ENCODE measurements around the gene SFXN5.
A peak's percentile ranks its signal among the peaks of the same experiment; 100 is the strongest.
"Not testable (repeated sequence)": the region's sequence is repeated elsewhere in the genome, so short reads cannot be mapped to it uniquely, and the experiment has no call there.

The SFXN5 gene, protein sequence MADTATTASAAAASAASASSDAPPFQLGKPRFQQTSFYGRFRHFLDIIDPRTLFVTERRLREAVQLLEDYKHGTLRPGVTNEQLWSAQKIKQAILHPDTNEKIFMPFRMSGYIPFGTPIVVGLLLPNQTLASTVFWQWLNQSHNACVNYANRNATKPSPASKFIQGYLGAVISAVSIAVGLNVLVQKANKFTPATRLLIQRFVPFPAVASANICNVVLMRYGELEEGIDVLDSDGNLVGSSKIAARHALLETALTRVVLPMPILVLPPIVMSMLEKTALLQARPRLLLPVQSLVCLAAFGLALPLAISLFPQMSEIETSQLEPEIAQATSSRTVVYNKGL

DNA sequence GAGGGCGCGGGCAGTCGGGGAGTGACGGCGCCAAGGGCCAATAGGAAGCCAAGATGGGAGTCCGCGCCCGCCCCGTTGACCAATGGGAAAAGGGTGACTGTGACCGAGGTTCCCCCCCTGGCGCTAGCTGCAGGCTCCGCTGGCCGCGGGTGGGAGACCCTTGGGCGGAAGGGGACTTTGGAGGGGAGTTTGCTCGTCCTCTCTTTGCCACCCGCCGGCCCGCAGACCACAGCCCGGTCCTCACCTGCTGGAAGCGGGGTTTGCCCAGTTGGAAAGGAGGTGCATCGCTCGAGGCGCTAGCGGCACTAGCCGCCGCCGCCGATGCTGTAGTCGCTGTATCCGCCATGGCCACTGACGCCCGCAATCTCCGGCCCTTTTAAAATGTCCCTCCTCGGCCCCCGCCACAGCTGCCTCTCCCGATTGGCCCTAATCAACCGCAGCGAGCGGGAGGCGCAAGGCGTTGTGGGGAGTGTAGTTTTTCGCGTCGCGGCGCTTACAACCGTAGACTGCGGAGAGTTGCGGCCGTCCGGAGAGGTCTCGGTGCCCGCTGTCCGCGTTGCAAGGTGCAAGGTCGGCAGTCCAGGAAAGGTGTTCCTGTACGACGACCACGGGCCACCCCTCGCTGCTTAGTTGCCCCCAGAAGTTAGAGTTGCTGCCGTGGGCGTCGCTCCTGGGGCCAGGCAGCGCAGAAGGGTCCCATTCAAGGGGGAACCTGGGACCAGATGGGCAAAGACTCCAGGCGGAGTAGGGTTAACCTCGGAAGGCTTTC lies at the start of gene SFXN5:
Gene SFXN5 (minus strand): TSS at position 353 of the 769 bp plus-strand sequence. CDS start 7 bp downstream, at position 346.
- DNase-seq, result peak; percentile 92

DNA sequence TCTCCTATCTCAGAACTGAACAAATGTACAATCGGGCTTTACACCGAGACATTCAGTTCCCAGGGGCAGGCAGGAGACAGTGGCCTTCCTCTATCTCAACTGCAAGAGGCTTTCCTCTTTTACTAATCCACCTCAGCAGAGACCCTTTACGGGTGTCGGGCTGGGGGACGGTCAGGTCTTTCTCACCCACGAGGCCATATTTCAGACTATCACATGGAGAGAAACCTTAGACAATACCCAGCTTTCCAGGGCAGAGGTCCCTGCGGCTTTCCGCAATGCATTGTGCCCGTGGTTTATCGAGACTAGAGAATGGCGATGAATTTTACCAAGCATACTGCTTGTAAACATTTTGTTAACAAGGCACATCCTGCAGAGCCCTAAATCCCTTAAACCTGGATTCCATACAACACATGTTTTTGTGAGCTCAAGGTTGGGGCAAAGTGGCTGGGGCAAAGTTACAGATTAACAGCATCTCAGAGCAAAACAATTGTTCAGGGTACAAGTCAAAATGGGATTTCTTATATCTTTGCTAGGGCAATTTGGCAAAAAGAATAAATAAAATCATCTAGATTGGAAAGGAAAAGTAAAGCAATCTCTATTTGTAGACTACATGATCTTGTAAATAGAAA lies 48.2 kb upstream of the SFXN5 start:
- not testable (repeated sequence) for DNase-seq

DNA sequence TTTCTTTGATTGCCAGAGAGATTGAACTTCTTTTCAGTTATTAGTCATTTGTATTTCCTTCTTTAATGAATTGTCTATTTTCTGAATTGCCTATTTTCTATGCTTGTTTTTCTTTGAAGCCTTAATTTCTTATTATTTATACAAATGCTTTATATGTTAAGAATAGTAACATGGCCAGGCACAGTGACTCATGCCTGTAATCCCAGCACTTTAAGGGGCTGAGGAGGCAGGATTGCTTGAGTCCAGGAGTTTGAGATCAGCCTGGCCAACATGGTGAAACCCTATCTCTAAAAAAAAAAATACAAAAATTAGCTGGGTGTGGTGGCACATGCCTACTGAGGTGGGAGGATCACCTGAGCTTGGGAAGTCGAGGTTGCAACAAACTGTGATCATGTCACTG lies 45.9 kb upstream of the SFXN5 start:
- no peak for DNase-seq

DNA sequence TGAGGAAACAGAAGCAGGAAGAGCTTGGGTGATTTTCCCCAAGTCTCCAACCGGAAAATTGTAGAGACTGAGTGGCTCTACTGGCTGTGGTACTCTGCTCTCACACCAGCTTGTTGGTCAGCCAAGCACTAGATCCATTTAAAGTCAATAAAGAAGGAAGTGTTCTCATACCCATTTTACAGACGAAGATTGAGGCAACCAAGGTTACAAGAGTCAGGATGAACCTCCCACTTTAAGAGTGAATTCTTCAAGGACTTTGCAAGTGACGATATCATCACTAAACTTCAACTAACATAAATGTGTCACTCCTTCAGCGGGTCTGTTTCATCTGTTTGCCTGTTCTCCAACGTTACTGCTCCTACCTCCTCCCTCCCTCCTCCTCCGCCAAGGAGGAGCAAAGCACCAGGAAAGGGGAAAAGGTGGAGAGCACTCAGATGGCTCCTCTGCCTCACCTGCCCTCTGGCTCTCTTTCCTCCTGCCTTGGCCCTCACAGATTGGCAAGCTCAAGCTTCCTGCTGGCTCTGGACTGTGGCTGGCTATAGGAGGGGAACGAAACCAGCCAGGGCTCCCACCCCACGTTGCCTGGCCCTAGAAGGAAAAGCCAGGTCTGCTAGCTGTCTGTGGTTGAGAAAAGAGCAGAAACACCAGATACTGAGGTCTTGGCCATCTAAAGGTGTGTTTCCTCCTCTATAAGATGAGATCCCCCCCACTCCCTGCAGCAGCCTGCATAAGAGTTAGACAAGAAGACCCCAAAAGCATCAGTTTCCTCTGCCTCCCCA lies 44.9 kb upstream of the SFXN5 start:
- DNase-seq, result no peak

DNA sequence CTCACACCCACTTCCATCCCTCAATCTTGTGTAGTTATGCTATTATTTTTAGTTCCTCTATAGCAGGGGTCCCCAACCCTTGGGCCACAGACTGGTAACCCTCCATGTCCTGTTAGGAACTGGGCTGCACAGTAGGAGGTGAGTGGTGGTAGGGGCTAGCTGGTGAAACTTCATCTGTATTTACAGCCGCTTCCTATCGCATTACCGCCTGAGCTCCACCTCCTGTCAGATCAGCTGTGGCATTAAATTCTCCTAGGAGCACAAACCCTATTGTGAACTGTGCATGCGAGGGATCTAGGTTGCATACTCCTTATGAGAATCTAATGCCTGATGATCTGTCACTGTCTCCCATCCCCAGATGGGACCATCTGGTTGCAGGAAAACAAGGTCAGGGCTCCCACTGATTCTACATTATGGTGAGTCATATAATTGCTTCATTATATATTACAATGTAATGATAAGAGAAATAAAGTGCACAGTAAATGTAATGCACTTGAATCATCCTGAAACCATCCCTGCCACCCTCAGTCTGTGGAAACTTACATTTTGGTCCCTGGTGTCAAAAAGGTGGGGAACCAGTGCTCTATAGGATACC lies 42.9 kb upstream of the SFXN5 start:
- no peak for DNase-seq

DNA sequence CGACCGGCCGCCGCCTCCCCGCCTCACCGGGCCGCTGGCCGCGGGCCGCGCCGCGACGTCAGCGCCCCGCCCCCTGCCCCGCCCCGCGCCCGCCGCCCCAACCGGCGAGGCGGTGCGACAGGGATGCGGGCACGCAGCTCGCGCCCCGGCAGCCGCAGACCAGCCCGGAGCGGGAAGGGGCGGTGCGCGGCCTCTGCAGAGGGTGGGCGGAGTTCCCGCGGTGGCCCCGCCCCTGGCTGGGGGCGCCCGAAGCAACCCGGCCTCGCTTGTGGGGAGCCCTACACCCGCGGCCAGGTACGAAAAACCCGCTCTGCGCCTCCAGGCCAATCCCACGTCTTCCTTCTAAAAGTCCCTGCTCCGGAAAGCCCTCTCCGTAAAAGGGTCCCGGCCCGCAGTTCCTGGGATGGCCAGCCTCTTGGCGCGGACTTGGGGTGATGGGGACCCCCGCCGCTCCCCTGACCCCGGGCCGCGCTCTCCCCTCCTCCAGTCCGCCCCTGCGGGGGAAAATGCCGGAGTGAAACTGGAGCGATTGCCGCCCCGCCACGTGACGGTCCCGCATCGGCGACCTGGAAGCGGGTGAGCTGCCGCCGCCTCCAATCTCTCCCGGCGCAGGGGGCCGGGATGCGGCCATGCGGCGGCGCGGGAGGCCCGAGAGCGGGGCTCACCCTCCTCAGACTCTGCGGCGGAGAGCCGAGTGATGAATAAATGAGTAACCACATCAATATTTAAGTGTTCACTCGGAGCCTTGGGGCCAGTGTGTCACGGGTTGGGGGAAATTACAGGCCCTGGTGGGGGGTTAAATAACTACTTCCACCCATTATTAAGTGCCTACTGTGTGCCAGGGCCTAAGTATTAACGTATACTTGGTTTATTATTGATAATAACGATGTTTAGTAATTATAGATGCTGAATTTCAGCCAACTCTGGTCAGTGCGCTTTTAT lies 41.7 kb upstream of the SFXN5 start, which contains the start of gene RAB11FIP5:
Gene RAB11FIP5 (minus strand): TSS at position 36 of the 942 bp plus-strand sequence. CDS start 171 bp downstream, outside the sequence.
- DNase-seq, result peak; percentile 63

DNA sequence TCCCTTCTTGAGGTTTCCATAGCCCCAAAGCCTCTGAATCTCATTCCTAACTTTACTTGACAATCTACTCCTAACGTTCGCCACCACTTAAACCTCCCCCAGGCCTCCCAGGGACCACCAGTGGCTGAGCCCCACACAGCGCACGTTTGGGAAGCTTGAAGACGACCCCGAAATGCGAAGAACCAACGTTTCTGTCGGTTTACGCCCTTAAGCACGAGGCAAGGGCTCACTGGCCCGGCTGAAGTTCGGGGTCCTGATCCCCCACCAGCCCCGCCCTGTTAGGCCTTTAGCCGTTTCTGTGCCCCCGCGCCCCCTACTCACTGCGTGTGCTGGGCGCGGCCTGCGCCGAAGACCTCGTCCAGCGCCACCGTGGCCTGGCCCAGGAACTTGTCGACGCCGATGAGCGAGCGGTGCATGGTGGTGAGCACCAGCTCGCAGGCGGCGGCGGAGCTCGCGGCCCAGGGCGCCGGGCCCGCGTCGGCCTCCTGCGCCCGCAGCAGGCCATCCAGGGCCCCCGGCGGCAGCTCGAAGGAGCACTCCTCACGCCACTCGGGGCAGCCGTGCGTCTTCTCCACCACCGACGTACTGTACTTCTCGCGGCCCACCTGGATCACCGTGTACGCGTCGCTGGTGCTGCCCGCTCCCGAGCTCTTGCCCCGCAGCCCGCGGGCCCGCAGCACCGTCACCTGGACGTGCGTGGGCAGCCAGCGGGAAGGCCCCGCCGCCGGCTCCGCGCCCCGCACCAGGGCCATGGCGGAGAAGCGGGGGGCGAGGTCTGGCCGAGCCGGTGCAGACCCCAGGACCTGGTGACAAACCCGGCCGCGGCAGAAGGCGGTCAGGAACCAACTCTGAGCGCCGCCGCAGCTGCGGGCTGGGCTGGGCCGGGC lies 40.8 kb upstream of the SFXN5 start:
- peak; percentile 19 for DNase-seq

DNA sequence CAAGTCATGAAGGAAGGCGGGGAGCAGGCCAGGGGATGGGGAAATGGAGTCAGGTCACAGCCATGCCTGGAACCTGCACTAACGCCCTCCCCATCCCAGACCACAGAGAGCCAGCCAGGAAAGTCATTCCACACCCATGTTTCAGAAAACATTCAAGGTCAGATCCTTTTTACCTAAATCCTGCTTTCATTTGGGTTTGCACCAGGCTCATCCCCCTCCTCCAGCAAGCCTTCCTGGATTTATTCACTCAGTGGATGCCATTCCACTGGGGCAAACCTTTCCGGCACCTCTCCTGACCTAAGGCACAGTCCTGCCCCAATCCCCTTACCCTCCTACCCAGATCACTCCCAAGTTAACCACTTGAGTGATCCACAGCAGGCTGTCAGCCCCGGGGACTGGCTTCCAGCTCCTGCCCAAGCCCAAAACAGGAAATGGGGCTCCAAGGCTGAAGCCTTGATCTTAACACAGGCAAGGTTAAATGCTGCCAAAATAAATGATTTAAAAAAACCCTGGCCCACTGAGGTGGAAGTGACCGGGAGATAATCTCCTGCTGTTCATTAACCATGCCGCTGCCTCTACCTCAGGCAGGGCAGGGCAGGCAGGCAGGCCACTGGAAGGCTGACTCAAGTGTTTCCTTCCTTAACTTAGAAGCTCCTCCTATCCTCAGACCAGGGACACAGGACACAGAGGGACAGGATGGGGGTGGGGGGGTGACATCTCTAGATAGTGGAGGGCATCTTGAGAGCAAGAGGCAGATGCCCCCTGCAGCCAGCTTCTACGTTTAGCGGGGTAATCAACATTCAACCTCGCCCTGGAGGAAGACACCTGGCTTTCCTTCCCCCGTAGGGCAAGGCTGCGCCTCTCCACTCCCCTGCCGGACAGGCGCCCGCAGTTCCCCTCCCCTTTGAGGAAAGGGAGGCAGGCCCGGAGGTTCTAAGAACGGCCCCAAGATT lies 39.8 kb upstream of the SFXN5 start:
- no peak for DNase-seq

DNA sequence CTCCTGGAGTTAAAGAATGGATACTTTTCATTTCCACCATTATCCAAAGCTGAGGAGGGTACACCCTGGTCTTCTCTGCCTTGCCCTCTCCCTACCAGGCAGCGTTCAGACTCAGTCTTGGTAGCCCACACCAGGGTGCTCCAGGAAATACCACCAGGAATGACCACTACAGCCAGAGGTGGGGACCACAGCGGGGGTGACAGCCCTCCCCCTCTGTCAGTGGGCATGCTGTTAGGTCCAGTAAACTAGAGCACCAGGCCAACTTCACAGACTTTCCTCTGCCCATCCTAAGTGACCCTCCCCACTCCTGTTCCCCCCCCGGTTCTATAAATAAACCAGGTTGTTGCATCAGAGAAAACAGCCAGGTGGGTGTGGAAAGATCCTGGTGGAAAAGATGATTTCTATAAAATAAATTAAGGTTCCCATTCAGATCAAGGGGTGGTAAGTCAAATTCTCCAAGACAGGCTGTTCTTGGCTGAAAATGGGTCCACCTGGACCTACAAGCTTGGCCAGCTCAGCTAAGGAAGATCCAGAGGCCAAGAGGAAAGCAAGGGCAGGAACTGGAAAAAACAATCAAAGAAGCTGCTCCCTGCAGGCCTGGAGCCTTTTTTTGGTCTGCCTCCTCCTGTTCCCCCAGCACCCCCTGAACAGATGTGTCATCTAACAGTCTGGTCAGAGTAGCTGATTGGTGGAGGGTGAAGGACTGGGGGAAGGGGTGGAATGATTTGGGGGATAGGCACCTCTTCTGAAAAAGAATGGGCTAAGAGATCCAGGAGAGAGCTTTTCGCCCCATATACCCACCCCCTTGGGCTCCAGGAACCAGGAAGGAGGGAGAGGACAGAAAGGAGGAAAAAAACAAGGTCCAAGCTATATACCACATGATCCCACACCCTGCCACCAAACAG lies 38.9 kb upstream of the SFXN5 start:
- no peak for DNase-seq

DNA sequence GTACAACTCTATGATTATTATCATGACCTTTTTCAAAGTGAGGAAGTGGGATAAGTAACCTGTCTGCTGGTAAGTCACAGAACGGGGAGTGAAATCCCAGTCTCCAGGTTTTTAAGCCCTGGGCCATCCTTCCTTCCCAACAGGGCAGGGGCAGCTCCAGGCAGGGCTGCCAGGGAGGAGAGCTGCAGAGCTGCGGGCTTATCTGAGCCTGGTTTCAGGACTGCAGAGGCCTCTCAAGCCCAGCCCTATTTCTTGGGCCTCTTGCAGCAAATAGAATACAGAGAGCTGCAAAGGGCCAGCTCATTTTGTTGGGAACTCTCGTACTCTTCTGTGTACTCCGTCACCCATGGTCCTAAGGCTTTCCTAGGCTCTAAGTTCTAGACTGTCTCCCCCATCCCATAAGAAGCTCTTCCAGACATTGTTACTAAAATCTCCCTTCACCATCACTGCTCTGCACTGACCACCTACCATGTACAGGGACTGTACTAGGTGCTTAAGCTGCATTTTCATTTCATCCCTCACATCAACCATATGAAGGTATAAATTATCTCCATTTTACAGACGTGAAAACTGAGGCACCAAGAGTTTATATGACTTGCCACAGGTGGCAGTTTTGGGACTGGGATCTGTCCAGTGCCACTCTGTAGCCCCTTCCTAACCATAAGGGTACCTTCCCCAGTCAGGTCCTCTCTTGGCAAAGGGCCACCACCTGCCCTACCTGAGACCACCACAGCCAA lies 38.1 kb upstream of the SFXN5 start:
- DNase-seq, result no peak

DNA sequence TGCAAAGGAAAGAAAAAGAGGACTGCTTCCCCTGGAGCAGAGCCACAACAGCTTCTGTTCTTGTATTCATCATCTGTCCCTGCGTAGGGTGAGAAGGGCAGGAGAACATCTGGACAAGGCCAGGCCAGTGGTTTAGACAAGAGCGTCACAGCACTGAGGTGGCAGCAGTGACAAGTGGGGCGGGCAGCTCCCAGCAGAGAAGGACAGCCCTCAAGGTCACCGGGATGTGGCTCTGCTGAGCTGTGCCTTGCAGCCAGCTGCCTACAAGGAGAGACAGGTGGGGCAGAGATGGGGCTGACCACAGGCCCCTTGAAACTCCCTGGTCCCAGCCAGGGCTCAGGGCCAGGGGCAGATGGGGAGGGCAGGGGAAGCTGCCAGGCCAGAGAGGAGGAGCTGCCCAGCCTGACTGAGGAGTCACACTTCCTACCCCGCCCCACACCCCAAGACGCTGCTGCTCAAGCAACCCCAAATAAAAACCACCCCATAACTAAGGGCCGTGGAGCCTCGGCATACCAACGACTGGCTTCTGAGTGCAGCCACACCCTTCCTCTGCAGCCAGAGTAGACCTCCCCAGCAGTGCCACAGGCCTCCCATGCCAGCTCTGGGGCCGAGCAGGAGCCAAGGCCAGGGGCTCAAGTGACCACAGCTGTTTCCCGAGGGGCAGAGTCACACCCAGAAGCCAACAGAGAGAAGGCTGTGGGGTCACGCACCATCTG lies 35.9 kb upstream of the SFXN5 start:
- no peak for DNase-seq

DNA sequence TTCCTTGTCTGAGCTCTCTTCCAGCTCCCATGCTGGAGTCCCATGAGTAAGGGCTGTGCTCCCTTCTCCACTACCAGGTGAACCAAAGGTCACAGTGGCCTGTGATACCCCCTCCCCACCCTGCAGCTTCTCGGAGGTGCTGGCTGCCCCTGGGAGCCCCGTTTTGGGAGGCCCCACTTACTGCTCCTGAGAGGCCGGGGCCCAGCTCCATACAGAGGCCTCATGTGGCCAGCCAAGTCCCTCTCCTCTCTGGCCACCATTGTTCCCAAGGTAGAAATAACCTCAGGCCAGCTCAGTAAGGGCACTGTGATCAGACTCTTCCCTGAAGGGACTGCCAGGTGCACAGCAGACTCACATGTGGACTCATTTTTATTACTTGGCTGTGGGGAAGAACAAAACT lies 35.3 kb upstream of the SFXN5 start:
- no peak for DNase-seq

DNA sequence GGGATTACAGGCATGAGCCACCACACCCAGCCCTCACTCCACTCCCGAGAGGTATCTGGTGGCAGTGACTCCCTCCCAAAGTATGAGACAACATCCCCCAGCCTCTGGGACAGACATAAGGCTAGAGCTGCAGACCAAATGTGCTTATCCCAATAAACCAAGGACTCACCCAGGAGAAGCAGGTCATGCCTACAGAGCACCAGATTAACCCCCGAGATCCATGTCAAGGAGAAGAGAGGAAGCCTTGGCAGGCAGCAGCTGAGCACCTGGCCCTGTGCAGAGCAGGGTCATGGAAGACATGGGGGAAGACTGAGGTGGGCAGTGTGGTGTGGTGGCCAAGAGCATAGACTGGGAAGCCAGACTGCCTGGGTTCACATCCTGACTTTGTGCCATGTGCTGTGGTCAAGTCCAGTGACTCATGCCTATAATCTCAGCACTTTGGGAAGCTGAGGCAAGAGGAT lies 34.0 kb upstream of the SFXN5 start:
- no peak for DNase-seq

DNA sequence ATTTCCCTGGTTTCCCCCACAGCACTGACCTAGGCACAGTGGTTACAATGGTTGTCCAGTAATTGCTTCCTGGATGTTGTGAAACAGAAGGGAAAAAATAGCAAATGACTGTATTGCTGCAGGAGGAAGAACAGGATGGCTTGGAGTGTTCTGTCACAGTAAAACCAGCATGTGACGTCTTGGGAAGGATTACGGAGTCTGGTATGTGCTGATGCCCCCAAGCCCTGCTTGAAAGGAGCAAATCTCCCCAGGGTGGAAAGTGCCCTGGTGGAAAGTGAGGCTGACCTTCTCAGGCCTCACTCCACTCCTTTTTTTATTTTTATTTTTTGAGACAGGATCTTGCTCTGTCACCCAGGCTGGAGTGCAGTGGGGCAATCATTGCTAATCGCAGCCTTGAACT lies 33.4 kb upstream of the SFXN5 start:
- no peak for DNase-seq

DNA sequence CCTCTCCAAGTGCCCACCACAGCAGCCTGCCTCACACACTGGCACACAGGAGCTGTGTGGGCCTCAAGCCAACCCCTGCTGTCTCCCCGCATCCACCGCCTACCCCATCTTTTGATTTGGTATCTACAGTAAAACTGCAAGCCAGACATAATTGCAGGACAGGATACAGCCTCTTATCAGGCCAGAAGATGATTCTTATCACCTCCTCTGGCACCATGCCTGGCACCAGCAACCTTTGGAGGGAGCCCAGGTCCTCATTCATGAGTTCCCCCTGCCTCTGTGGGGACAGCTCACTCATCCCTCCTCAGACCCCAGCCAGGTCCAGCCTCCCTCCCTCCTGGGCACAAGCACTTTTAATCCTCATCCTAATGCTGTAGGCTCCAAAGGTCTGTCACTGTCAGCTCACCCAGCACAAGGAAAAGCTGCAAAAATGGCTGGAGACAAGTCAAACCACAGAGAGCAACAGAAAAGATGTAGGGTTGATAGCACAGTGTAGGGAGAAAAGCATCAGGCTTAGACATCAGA lies 31.6 kb upstream of the SFXN5 start:
- DNase-seq, result no peak

DNA sequence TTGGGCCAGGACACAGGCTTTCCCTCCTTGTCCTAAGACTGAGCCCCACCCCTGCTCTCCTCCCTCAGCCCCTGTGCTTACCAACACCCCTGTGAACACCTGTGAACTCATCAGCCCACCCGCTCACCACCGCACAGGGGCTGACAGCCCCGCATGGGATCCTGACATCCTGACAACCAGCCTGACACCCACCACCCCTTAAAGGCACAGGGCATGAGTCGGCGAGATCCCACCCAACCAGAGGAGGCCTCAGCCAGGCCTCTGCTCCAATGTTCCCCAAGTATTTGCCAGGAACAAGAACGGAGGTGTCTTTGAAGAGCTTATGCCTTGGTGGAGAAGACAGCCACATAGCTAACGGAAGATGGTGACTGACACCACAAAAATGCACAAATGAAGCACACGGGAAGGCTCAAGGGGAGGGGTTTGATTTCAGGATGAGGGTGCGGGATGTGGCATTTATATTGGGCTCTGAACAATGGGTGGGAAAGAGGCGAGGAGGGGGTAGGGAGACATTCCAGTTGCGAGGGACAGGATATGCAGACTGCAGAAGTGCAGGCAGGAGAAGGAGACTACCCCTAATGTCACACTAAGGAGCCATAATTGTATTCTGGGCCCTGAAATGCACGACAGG lies 30.2 kb upstream of the SFXN5 start:
- DNase-seq, result no peak
